Medulla oblongata (tissue), 1 donor: ENCODE results near the gene CRLF2.
"Not testable (repeated sequence)": the region's sequence is repeated elsewhere in the genome, so short reads cannot be mapped to it uniquely, and the experiment has no call there.

Source experiments
- DNase-seq: peaks from one replicate; pipeline ENCODE4 v3.0.0-alpha.2; 2015; ENCODE audit errors: extremely low spot score

CRLF2 gene

DNA sequence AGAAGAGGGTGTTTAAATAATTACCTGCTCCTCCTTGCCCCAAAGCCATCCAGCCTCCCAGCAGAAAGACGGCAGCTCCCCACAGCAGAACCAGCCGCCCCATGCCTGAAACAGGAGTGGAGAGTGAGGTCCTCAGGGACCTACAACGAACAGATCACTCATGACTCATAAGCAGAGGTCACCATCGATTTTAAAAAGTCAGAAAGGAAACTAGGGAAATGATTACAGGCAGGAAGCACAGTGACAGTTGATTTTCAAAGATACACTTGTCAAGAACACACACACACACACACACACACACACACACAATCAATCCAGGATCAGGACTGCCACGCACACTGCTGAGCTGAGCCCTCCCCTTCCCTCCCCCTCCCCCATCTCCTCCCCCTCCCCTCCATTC lies at the start of gene CRLF2:
Gene CRLF2 (minus strand): TSS at position 118 of the 400 bp plus-strand sequence. CDS start 15 bp downstream, at position 103.
- DNase-seq = no peak

DNA sequence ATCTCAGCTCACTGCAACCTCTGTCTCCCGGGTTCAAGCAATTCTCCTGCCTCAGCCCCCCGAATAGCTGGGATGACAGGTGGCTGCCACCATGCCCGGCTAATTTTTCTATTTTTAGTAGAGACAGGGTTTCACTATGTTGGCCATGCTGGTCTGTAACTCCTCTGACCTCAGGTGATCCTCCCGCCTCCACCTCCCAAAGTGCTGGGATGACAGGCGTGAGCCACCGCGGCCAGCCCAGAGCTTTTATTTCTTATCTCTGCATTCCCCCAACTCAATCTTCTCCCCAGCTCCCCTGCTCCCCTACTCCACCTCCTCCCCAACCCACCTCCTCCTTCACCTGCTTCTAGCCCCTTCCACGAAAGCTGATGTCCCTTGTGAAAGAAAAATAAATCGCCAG lies 49.3 kb upstream of the CRLF2 start:
- DNase-seq = not testable (repeated sequence)

DNA sequence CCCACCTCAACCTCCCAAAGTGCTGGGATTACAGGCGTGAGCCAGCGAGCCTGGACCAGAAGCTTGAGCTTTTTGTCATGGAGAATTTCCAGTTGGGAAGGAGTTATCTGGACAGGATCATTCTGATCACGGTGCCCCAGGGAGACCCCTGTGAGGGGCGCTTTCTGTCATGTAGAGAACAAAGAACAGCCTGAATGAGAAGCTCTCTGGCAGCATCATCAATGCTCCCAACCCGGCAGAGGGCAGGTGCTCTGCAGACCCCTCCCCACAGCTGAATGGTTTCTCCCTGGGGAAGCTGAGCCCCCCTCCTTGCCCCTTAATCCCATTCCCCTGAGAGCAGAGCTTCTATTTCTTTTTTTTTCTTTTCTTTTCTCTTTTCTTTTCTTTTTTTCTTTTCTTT lies 48.8 kb upstream of the CRLF2 start:
- DNase-seq = no peak

DNA sequence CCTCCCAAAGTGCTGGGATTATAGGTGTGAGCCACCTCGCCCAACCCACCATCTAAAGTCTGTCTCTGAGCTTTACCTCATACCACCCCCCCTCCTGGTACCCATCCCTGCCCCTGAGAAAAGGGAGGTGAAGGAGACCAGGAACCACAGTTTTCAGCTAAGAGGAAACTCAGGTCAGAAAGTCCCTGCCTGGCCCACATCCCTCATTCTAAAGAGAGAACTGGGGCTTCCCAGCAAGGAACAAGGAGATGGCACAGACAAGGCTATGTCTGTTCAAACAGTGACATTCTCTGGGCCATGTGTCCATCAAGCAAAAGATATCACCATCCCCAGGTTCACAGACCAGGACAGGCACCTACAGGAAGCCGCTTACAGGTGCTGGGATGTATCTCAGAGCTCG lies 40.4 kb upstream of the CRLF2 start:
- DNase-seq = no peak

DNA sequence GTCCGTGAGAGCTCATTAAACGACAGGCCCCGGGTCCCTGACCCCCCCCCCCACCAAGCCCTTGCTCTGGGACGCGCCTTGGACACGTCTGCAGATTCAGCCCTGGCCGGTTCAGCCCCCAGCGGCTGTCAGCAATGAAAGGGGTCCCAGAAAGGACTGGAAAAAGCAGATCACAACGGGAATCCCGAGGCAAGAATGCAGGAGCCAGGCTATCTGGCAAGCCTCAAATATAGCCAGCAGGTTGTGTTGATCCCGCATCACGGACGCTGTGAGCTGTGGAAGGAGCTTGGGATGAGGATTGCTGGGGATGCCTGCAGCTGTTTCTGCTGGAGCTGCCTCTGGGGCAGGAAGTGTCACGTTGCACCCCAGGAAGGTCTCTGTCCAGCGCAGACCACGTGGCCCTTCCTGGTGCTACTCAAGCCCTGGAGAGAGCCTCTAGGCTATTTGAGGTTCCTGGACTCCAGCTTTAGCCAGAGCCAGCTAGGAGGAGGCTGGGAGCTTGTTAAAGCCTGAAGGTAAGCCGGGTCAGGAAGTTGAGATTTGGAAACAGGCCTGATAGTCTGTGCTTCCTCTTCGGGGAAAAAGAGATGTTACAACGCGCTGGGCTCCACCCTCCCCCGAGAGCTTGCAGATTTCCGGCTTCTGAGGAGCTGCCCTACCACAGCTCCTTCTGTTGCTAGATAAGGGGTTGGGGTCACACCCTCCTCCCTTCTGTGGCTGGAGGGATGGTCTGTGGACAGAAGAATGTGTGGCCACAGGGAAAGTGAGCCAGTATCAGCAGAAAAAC lies 36.8 kb upstream of the CRLF2 start:
- peak; percentile 76 for DNase-seq

DNA sequence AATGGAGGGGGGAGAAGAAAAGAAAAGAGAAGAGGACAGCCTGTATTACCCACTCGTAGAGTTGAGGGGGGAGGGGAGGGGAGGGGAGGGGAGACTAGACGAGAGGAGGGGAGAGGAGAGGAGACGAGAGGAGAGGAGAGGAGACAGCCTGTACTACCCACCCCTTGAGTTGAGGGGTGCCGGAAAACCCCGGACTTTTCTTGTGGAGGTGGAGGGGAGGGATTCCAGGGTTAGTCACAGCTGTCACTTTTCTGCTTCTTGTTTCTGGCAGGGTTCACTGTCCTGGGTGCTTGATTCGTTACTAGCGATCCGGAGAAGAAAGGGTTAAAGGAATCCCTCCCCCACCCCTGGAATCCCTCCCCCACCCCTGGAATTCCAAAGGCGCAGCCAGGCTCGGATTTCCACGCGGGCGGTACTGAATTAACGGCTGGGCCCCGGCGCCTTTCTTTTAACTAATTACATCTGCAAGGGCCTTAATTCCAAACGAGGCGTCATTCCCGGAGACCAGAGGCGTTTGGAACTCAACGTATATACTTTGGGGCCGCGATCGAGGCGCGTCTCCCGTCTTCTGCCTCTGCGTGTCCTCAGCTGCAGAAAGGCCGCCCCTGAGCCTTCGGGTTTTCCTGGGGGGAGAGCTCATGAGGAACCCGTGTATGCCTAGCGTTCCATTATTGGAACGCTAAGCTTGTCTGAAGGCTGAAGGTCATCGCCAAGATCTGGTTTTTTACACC lies 36.0 kb upstream of the CRLF2 start:
- no peak for DNase-seq

DNA sequence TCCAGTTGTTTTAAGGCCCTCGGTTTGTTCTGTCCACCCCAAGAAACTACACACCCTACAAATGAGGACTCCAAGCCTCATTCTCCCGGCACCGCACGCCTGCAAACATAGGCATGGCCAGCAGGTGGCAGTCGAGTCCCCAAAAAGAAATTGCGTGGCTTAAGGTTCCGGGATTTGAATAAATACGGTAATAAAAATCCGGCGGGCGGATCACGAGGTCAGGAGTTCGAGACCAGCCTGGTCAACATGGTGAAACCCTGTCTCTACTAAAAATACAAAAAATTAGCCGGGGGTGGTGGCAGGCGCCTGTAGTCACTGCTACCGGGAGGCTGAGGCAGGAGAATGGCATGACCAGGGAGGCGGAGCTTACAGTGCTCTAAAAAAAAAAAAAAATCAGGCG lies 34.4 kb upstream of the CRLF2 start:
- DNase-seq = peak; percentile 58

- no peak for DNase-seq
Observed at GRCh38 chrX:1244164-1245076, 32.0 kb upstream of the CRLF2 start.

DNA sequence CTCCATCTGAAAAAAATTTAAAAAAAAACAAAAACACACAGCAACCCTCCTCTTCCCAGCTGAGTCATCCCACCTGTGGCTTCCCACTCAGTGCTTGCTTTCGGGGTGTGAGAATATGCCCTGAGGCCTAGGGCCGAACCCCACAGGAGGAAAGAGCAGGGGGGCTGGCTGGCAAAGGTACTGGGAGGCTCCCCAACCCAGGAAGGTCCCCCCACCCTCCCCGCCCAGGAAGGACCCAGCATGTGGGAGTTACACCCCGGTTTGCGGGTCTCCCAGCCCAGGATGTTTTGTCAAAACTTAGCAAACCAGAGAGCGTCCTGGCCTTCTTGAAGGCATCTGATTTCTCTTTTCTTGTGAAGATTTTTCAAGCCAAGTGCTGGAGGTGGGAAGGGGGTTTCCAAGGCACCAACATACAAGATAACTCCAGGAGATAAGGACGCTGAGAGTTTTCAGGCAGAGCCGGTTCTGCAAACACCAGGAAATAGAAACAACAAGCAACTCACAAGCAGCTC lies 30.5 kb upstream of the CRLF2 start:
- no peak for DNase-seq

DNA sequence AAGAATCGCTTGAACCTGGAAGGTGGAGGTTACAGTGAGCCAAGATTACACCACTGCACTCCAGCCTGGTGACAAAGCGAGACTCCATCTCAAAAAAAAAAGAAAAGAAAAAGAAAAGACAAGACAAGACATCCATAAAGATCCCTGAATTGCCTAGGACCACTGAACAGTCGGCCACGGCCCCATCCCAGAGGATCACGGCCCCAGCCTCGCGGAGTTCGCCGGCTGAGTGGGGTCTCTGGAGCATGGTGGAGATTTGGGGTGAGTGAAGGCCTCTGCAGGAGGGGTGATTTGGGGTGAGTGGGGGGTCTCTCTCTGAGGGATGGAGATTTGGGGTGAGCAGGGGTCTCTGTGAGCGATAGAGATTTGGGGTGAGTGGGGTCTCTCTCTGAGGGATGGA lies 28.1 kb upstream of the CRLF2 start:
- DNase-seq = not testable (repeated sequence)

GRCh38 chrX:1239681-1240142 lies 27.3 kb upstream of the CRLF2 start:
- peak; percentile 75 for DNase-seq

DNA sequence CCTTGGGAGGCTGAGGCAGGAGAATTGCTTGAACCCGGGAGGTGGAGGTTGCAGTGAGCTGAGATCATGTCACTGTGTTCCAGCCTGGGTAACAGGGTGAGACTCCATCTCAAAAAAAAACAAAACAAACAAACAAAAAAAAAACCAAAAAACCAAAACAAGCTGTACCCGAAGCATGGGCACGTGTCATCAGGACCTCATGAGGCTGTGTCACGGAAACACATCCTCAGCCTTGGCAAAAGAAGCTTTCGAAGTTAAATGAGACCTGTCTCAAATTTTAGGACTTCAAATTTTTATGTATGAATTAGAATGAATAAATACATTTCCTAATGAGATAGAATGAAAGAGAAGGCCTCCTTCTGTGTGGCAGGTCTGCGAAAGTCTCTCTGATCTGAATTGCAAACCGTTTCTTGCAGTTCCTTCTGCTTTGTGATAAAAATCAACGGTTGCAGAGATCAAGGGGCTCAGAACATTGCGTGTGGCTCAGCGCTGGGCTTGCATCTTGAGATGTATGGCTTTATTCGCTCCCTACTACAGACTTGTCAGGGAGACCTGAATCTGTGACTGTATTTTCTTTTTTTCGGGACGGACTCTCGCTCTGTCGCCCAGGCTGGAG lies 19.5 kb upstream of the CRLF2 start:
- no peak for DNase-seq

DNA sequence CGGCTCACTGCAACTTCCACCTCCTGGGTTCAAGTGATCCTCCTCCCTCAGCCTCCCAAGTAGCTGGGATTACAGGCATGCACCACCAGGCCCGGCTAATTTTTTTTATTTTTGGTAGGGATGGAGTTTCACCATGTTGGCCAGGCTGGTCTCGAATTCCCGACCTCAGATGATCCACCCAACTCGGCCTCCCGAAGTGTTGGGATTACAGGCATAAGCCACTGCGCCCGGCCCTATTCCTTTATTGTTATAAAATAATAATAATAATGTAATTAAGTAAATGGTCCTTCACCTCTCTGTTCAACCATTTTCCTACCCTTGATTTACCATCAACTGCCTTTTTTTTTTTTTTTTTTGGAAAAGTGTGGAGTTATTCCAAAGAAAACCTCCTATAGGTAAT lies 15.7 kb upstream of the CRLF2 start:
- DNase-seq = not testable (repeated sequence)

GRCh38 chrX:1226249-1226648 lies 13.8 kb upstream of the CRLF2 start:
- no peak for DNase-seq

GRCh38 chrX:1224954-1225353 lies 12.5 kb upstream of the CRLF2 start:
- DNase-seq = no peak

- no peak for DNase-seq
Observed at GRCh38 chrX:1223242-1223600, 10.8 kb upstream of the CRLF2 start.

DNA sequence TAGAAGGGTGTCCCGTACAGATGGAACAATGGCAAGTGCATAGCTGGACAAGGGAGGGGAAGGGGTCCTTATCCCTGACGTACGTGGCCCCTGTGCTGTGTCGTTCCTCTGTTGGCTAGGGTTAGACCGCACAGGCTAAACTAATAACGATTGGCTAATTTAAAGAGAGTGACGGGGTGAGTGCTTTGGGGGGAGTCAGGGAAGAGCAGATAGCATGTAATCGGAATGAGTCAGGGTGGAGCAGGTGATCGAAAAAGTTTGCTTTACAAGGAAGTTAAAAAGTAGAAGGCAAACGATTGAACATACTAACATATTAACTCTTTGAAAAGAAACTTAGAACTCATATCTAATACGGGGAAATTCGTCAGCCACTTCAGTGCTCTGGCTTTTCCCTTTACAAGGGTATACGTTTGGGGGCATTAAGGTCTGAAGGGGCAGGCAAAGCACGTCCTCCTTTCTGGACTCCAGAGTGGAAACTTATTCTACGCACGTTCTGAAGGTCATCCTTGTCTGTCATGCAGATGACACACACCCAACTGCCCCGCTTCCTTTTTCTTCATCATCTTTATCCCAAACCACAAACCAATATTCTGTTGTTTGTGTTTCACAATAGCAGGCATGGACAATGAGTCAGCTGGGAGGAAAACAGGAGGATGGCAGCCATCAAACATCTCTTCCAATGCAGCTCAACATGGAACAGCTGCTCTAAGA lies 10.2 kb upstream of the CRLF2 start:
- no peak for DNase-seq

- no peak for DNase-seq
Observed at GRCh38 chrX:1221296-1221845, 8.9 kb upstream of the CRLF2 start.

GRCh38 chrX:1218286-1218685 lies 5.8 kb upstream of the CRLF2 start:
- no peak for DNase-seq

GRCh38 chrX:1215123-1215823 lies 2.8 kb upstream of the CRLF2 start:
- DNase-seq = peak; percentile 6
